B cell (primary cell): ENCODE measurements around the gene KCNS1. TPM values are rescaled to one million over a fixed set of nuclear protein-coding genes. Genes with fewer than 3 reads are reported as not detected.

Experiments used
- ATAC-seq: fragments of 200-7000 bp; cut with Tn5 transposase; one replicate; pipeline ENCODE4 v1.10.0; 2021; ENCODE audit warnings: low read depth, mild to moderate bottlenecking, moderate number of reproducible peaks, moderate library complexity
- CTCF ChIA-PET: fragments of 350-600 bp; sonication (Branson Sonifier 250); formaldehyde crosslinking; loops from one replicate; lab custom pipeline; 2021; ENCODE audit warnings: antibody characterized with exemption, inconsistent platforms; lab: Charles Lee
- POLR2A ChIA-PET: fragments of 350-600 bp; sonication (Branson Sonifier 250); formaldehyde crosslinking; loops from one replicate; lab custom pipeline; 2021; ENCODE audit warnings: antibody characterized with exemption; lab: Charles Lee
- DNase-seq: peaks from one replicate; pipeline ENCODE4 v3.0.0; 2013
- H2AFZ ChIP-seq: 2 replicates; pipeline ENCODE4 v1.6.1; 2012; ENCODE audit warnings: mild to moderate bottlenecking, low read depth, low read length; ENCODE audit not compliant: insufficient read depth, poor library complexity, severe bottlenecking
- H3K27ac ChIP-seq, 2 donors: 1 replicate in 1 of 2; 2 replicates in 1 of 2; pipeline ENCODE4 v1.5.1; 2012 to 2013; ENCODE audit warnings: low read length in 2 of 2, mild to moderate bottlenecking in 2 of 2, moderate library complexity in 1 of 2
- H3K27me3 ChIP-seq, 4 experiments: fragments of 200-600 bp in 1 of 4; sonication (generic) in 1 of 4; replicated peaks in 1 of 4; 1 replicate in 2 of 4; 2 replicates in 2 of 4; pipeline versions ENCODE4 v1.6.1 to v1.7.0; 2013 to 2016; ENCODE audit warnings: low read length in 3 of 4, mild to moderate bottlenecking in 2 of 4, mixed read lengths in 1 of 4, moderate library complexity in 1 of 4; ENCODE audit not compliant: insufficient read depth in 4 of 4, control insufficient read depth in 3 of 4; ENCODE audit errors: control extremely low read depth in 1 of 4
- H3K36me3 ChIP-seq, 2 experiments: replicated peaks in 1 of 2; 1 replicate in 1 of 2; 2 replicates in 1 of 2; pipeline versions ENCODE4 v1.6.1 to v1.7.1; 2013; ENCODE audit warnings: low read length in 1 of 2; ENCODE audit not compliant: insufficient read depth in 2 of 2, control insufficient read depth in 1 of 2; ENCODE audit errors: control extremely low read depth in 1 of 2, extremely low read depth in 1 of 2
- H3K4me1 ChIP-seq, 2 donors: fragments of 200-600 bp in 1 of 2; sonication (generic) in 1 of 2; 1 replicate in 1 of 2; 2 replicates in 1 of 2; pipeline versions ENCODE4 v1.5.1 to v1.6.1; 2013 to 2017; ENCODE audit warnings: low read length in 2 of 2; ENCODE audit not compliant: control insufficient read depth in 2 of 2, insufficient read depth in 2 of 2
- H3K4me2 ChIP-seq: replicated peaks from 2 replicates; pipeline ENCODE3; 2012; ENCODE audit warnings: mild to moderate bottlenecking, low read depth, low read length; ENCODE audit not compliant: poor library complexity, severe bottlenecking
- H3K4me3 ChIP-seq, 5 experiments: fragments of 200-600 bp in 1 of 5; sonication (generic) in 1 of 5; 1 replicate in 3 of 5; 2 replicates in 2 of 5; pipeline versions ENCODE4 v1.5.1 to v1.7.0; 2011 to 2016; ENCODE audit warnings: low read length in 4 of 5, mild to moderate bottlenecking in 4 of 5, low read depth in 2 of 5, control low read depth in 1 of 5, moderate library complexity in 1 of 5; ENCODE audit not compliant: insufficient read depth in 1 of 5; ENCODE audit errors: control extremely low read depth in 1 of 5, extremely low read depth in 1 of 5
- H3K79me2 ChIP-seq: fragments of 200-600 bp; sonication (generic); one replicate; pipeline ENCODE4 v1.6.0; 2016; ENCODE audit warnings: low read length; ENCODE audit not compliant: control insufficient read depth, insufficient read depth
- H3K9ac ChIP-seq: fragments of 200-600 bp; sonication (generic); 2 replicates; pipeline ENCODE4 v1.6.1; 2017; ENCODE audit warnings: mild to moderate bottlenecking, low read length, moderate library complexity
- H3K9me3 ChIP-seq, 3 donors: one replicate each; pipeline versions ENCODE4 v1.6.1 to v1.7.1; 2013; ENCODE audit warnings: low read length in 2 of 3; ENCODE audit not compliant: control insufficient read depth in 2 of 3, insufficient read depth in 1 of 3; ENCODE audit errors: control extremely low read depth in 1 of 3
- H4K20me1 ChIP-seq: 2 replicates; pipeline ENCODE4 v1.6.0; 2012; ENCODE audit warnings: mild to moderate bottlenecking, low read length; ENCODE audit not compliant: insufficient read depth, control insufficient read depth, poor library complexity, severe bottlenecking
- H3K27ac Mint-ChIP-seq: one replicate; pipeline ENCODE4 v1.8.0; 2021; ENCODE audit warnings: mixed read lengths
- H3K27me3 Mint-ChIP-seq: one replicate; pipeline ENCODE4 v1.8.0; 2021; ENCODE audit warnings: mixed read lengths
- H3K4me1 Mint-ChIP-seq: one replicate; pipeline ENCODE4 v1.8.0; 2021; ENCODE audit warnings: mixed read lengths
- H3K4me3 Mint-ChIP-seq: one replicate; pipeline ENCODE4 v1.8.0; 2021; ENCODE audit warnings: mixed read lengths
- H3K9me3 Mint-ChIP-seq: one replicate; pipeline ENCODE4 v1.8.0; 2022; ENCODE audit warnings: mixed read lengths; ENCODE audit not compliant: insufficient read depth
- EZH2 ChIP-seq: IDR thresholded peaks from 2 replicates; pipeline ENCODE4 v1.6.1; 2012; ENCODE audit warnings: borderline replicate concordance, low read depth, mild to moderate bottlenecking, moderate library complexity, low read length; ENCODE audit not compliant: insufficient read depth, poor library complexity, severe bottlenecking
- WGBS: methylation state at CpG from one replicate; pipeline ENCODE4 v1.1.5; 2013; ENCODE audit warnings: missing lambda C conversion rate; ENCODE audit not compliant: insufficient coverage; 5-methylcytosine and 5-hydroxymethylcytosine counted together
- intact Hi-C: fragments of 100-400 bp; cut with micrococcal nuclease; formaldehyde crosslinking; loops from one replicate; pipeline ENCODE4 v1.10.0; 2022
- polyA plus RNA-seq: library from polyadenylated mRNA; depleted of rRNA; stranded (reverse); fragments of >200 nt; gene quantifications from 2 replicates; pipeline ENCODE4 v1.2.3, GENCODE V29; 2012
- total RNA-seq, 2 donors: library from RNA; stranded (reverse); fragments of 120-200 nt in 1 of 2; gene quantifications; 1 replicate in 1 of 2; 2 replicates in 1 of 2; pipeline versions ENCODE4 v1.2.3 to v1.2.4, GENCODE V29; 2013 to 2022
- TF ChIP-seq, protein P1 (sequence below): fragments of 200-600 bp; IDR thresholded peaks from one replicate; pipeline ENCODE4 v1.8.0; 2022; ENCODE audit warnings: antibody characterized with exemption, mild to moderate bottlenecking

The KCNS1 gene
- total and polyA plus RNA-seq, 2 donors (not counting 1 experiment from before 2014, with no cell fraction given), result 0.04 TPM; not detected in 1

GRCh38 chr20:45138561-45139300 is 37.8 kb upstream of the KCNS1 start:
- WGBS, result 52% methylated on average over 17 of the region's 20 CpGs
- no peak overlapping the region for H3K9ac ChIP-seq
- no peaks in the 10 kb centered on the region for H4K20me1 ChIP-seq
- CTCF ChIA-PET, result interaction anchor here (0.9 to 1.8 kb wide), 5 partner anchors 28 to 632 kb away, joined by 3 to 6 read pairs (median 3); no protein-coding TSS in a partner anchor
- peaks cover 0 to 21% (median 17%) of the 10 kb centered on the region in 4 experiments for H3K27me3 ChIP-seq
- no peaks in the 10 kb centered on the region for H3K9me3 Mint-ChIP-seq
- H3K4me1 ChIP-seq, result no peaks in the 10 kb centered on the region
- peaks cover 5% of the 10 kb centered on the region for H3K27me3 Mint-ChIP-seq
- no peak overlapping the region for H3K27ac ChIP-seq
- H3K4me1 Mint-ChIP-seq, result no peaks in the 10 kb centered on the region
- DNase-seq (peak; percentile 37), ATAC-seq (no peak)
- no peak overlapping the region for H3K27ac Mint-ChIP-seq
- H3K79me2 ChIP-seq, result no peaks in the 10 kb centered on the region
- H2AFZ ChIP-seq, result no peak overlapping the region
- H3K36me3 ChIP-seq, result no peaks in the 10 kb centered on the region
- H3K4me2 ChIP-seq, result no peak overlapping the region
- no peak for TF ChIP-seq EZH2
- TF ChIP-seq, protein P1, sequence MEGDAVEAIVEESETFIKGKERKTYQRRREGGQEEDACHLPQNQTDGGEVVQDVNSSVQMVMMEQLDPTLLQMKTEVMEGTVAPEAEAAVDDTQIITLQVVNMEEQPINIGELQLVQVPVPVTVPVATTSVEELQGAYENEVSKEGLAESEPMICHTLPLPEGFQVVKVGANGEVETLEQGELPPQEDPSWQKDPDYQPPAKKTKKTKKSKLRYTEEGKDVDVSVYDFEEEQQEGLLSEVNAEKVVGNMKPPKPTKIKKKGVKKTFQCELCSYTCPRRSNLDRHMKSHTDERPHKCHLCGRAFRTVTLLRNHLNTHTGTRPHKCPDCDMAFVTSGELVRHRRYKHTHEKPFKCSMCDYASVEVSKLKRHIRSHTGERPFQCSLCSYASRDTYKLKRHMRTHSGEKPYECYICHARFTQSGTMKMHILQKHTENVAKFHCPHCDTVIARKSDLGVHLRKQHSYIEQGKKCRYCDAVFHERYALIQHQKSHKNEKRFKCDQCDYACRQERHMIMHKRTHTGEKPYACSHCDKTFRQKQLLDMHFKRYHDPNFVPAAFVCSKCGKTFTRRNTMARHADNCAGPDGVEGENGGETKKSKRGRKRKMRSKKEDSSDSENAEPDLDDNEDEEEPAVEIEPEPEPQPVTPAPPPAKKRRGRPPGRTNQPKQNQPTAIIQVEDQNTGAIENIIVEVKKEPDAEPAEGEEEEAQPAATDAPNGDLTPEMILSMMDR, result peak; percentile 36
- POLR2A ChIA-PET, result no interaction called here
- intact Hi-C loops, result loop anchor here (2.0 kb wide), 1 partner anchor 632 kb away; no protein-coding TSS in a partner anchor
- no peak overlapping the region for H3K4me3 ChIP-seq
- H3K9me3 ChIP-seq, result peaks cover 0 to 11% (median 0%) of the 10 kb centered on the region in 3 donors
- no peak overlapping the region for H3K4me3 Mint-ChIP-seq

DNA sequence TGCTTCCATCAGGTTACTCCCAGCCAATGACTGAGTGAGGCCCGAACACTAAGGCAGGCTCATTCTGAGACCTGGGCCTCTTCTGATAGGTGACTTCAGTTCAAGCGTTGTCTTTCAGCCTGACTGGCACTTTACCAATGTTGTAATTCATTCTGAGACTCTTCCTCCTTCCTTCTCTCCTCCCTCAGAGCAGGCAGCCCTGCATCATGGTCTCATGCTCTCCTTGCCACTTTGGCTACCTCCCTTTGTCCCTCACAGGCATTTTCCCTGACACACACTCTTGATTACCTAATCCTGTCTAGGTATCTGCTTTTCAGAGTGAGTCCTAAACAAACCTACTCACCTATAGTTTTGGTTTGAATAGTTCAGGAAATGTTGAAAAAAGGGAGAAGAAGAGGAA is 36.0 kb upstream of the KCNS1 start:
- no peak overlapping the region for H3K4me2 ChIP-seq
- H3K36me3 ChIP-seq, result no peaks in the 10 kb centered on the region
- intact Hi-C loops, result no loop called here
- Mint-ChIP-seq H3K4me3 (no peak overlapping the region), H3K4me1 (no peaks in the 10 kb centered on the region), H3K27ac (no peak overlapping the region), H3K9me3 (no peaks in the 10 kb centered on the region), H3K27me3 (peaks cover 9% of the 10 kb centered on the region)
- H3K4me1 ChIP-seq, result no peaks in the 10 kb centered on the region
- H3K27me3 ChIP-seq, result peaks cover 0 to 21% (median 17%) of the 10 kb centered on the region in 4 experiments
- H3K4me3 ChIP-seq, result no peak overlapping the region
- 93% methylated on average over 1 of the region's 2 CpGs for WGBS
- H3K9ac ChIP-seq, result no peak overlapping the region
- H3K9me3 ChIP-seq, result peaks cover 0 to 11% (median 0%) of the 10 kb centered on the region in 3 donors
- no peak overlapping the region for H2AFZ ChIP-seq
- no peaks in the 10 kb centered on the region for H4K20me1 ChIP-seq
- TF ChIP-seq EZH2, result no peak
- TF ChIP-seq, protein P1, result no peak
- ATAC-seq, result no peak
- H3K27ac ChIP-seq, result no peak overlapping the region
- CTCF ChIA-PET, result no interaction called here
- no peaks in the 10 kb centered on the region for H3K79me2 ChIP-seq
- POLR2A ChIA-PET, result no interaction called here
- DNase-seq, result no peak
